ENCODE data around the gene ROBO3.

ROBO3 gene

GRCh38 chr11:124900464-124900863 is 35.2 kb downstream of the ROBO3 start:
- ChIA-PET POLR2A (interaction anchor here (0.7 to 1.2 kb wide), 2 partner anchors 24 to 227 kb away, joined by 3 to 4 read pairs; no protein-coding TSS in a partner anchor), CTCF (interaction anchor here (2.1 to 8.6 kb wide), 4 partner anchors 18 to 43 kb away, joined by 6 to 78 read pairs (median 8); partner anchors contain the start of gene HEPN1)
- no peak for TF ChIP-seq CTCF (IDR thresholded peaks at IDR 0.05; ENCODE audit: insufficient read depth, low read length, missing control alignments)
- no peak overlapping the region; the same call in 1 of the 2 replicates for H3K4me3 ChIP-seq (ENCODE audit: low read depth, low read length)
- no peak for DNase-seq (ENCODE audit: low read depth, low spot score)

- TF ChIP-seq CTCF (IDR thresholded peaks at IDR 0.05; ENCODE audit: insufficient read depth, low read length, missing control alignments) = no peak
- no peak overlapping the region for H3K4me3 ChIP-seq (ENCODE audit: low read depth, low read length)
- no peak for DNase-seq (ENCODE audit: low read depth, low spot score)
- POLR2A ChIA-PET = no interaction called here
- CTCF ChIA-PET = interaction anchor here (0.9 to 2.1 kb wide), 4 partner anchors 17 to 36 kb away, joined by 3 to 10 read pairs (median 4); no protein-coding TSS in a partner anchor
Observed at GRCh38 chr11:124902616-124903015, 37.4 kb downstream of the ROBO3 start.

DNA sequence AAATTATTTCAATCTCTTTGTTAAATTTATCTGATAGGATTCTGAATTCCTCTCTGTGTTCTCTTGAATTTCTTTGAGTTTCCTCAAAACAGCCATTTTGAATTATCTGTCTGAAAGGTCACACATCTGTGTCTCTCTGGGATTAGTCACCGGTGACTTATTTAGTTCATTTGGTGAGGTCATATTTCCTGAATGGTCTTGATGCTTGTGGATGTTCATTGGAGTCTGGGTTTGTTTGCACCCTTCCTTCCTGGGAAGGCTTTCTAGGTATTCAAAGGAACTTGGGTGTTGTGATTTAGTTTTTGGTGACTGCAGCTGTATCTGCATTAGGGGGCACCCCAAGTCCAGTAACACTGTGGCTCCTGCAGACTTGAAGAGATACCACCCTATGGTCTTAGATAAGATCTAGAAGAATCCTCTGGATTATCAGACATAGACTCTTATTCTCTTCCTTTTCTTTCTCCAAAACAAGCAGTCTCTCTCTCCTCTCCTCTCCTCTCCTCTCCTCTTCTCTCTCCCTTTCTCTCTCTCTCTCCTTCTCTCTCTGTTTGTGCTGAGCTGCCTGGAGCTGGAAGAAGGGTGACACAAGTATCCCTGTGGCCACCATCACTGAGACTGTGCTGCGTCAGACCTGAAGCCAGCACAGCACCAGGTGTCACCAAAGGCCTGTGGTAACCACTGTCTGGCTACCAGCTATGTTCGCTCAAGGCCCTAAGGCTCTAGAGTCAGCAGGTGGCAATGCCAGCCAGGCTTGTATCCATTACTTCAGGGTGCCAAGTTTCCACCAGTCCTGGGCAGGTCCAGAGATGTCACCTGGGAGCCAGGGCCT is 50.5 kb downstream of the ROBO3 start:
- ChIA-PET CTCF (interaction anchor here (1.0 to 3.6 kb wide), 5 partner anchors 18 to 79 kb away, joined by 3 to 15 read pairs (median 5); partner anchors contain the start of gene HEPACAM), POLR2A (interaction anchor here (0.7 kb wide), 1 partner anchor 38 kb away, joined by 3 read pairs; the partner anchor contains the start of gene CCDC15)
- TF ChIP-seq CTCF (IDR thresholded peaks at IDR 0.05; ENCODE audit: insufficient read depth, low read length, missing control alignments) = no peak
- no peak overlapping the region for H3K4me3 ChIP-seq (ENCODE audit: low read depth, low read length)
- no peak for DNase-seq (ENCODE audit: low read depth, low spot score)

DNA sequence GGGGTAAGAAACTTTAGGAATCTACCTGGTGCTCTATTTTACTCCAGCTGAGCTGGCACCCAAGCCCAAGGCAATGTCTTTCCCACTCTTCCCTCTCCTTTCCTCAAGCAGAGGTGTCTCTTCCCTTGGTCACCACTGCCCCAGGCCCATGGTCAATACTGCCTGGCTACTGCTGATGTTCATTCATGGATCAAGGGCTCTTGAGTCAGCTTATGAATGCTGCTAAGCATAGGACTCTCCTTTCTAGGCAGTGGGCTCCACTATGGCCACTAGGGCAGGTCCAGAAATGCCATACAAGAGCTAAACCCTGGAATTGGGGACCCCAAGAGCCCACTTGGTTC is 51.1 kb downstream of the ROBO3 start:
- ChIA-PET POLR2A (interaction anchor here (0.7 kb wide), 1 partner anchor 38 kb away, joined by 3 read pairs; the partner anchor contains the start of gene CCDC15), CTCF (interaction anchor here (1.0 to 3.6 kb wide), 5 partner anchors 17 to 80 kb away, joined by 3 to 15 read pairs (median 5); partner anchors contain the start of gene HEPACAM)
- no peak for DNase-seq (ENCODE audit: low read depth, low spot score)
- no peak for TF ChIP-seq CTCF (IDR thresholded peaks at IDR 0.05; ENCODE audit: insufficient read depth, low read length, missing control alignments)
- H3K4me3 ChIP-seq (ENCODE audit: low read depth, low read length) = no peak overlapping the region

- CTCF ChIA-PET = interaction anchor here (0.8 to 3.6 kb wide), 3 partner anchors 19 to 41 kb away, joined by 3 to 15 read pairs (median 3); partner anchors contain the start of gene ROBO4
- DNase-seq (ENCODE audit: low read depth, low spot score) = no peak
- POLR2A ChIA-PET = no interaction called here
Observed at GRCh38 chr11:124917115-124917637, 51.9 kb downstream of the ROBO3 start.

More at GRCh38 chr11:124917115-124917637, 51.9 kb downstream of the ROBO3 start:
- TF ChIP-seq CTCF (IDR thresholded peaks at IDR 0.05; ENCODE audit: insufficient read depth, low read length, missing control alignments) = no peak
- no peak overlapping the region for H3K4me3 ChIP-seq (ENCODE audit: low read depth, low read length)

Measured in AG04449 (cell line).